ENCODE measurements around the gene CRB1. TPM values are rescaled to one million over a fixed set of nuclear protein-coding genes. Genes with fewer than 3 reads are reported as not detected.

CRB1 gene
- total RNA-seq, 4 donors from 2014 or later = not detected

GRCh38 chr1:197254866-197255265 is 13.2 kb upstream of the CRB1 start:
- no peaks in the 10 kb centered on the region for H3K27me3 ChIP-seq
- DNase-seq = no peak
- H3K27ac ChIP-seq = no peak overlapping the region
- no peaks in the 10 kb centered on the region for H3K36me3 ChIP-seq
- no peaks in the 10 kb centered on the region for H3K4me1 ChIP-seq
- H3K9me3 ChIP-seq = no peaks in the 10 kb centered on the region
- H3K4me3 ChIP-seq = no peak overlapping the region
- TF ChIP-seq POLR2A (IDR thresholded peaks at IDR 0.05) (no peak), CTCF (IDR thresholded peaks at IDR 0.05) (no peak)

- DNase-seq = no peak
- Histone ChIP-seq H3K9me3 (no peaks in the 10 kb centered on the region), H3K27me3 (no peaks in the 10 kb centered on the region), H3K4me3 (no peak overlapping the region), H3K27ac (no peak overlapping the region), H3K36me3 (no peaks in the 10 kb centered on the region), H3K4me1 (no peaks in the 10 kb centered on the region)
- TF ChIP-seq CTCF (IDR thresholded peaks at IDR 0.05) (no peak), POLR2A (IDR thresholded peaks at IDR 0.05) (no peak)
These were observed 3.0 kb upstream of the CRB1 start for GRCh38 chr1:197264936-197265567.

- Histone ChIP-seq H3K9me3 (no peaks in the 10 kb centered on the region), H3K27me3 (no peaks in the 10 kb centered on the region), H3K4me1 (no peaks in the 10 kb centered on the region), H3K27ac (no peak overlapping the region), H3K4me3 (no peak overlapping the region), H3K36me3 (no peaks in the 10 kb centered on the region)
- DNase-seq = no peak
- no peak for TF ChIP-seq CTCF (IDR thresholded peaks at IDR 0.05)
These were observed 1.0 kb downstream of the CRB1 start for GRCh38 chr1:197269053-197269452.

- no peak for TF ChIP-seq CTCF (IDR thresholded peaks at IDR 0.05)
- no peak for TF ChIP-seq POLR2A (IDR thresholded peaks at IDR 0.05)
- no peaks in the 10 kb centered on the region for H3K9me3 ChIP-seq
- no peaks in the 10 kb centered on the region for H3K4me1 ChIP-seq
- no peaks in the 10 kb centered on the region for H3K36me3 ChIP-seq
- H3K4me3 ChIP-seq = no peak overlapping the region
- H3K27ac ChIP-seq = no peak overlapping the region
- H3K27me3 ChIP-seq = no peaks in the 10 kb centered on the region
- DNase-seq = no peak
These were observed 4.7 kb downstream of the CRB1 start for GRCh38 chr1:197272791-197273190.

GRCh38 chr1:197277166-197277565 is 9.1 kb downstream of the CRB1 start:
- H3K27ac ChIP-seq = no peak overlapping the region
- TF ChIP-seq CTCF (IDR thresholded peaks at IDR 0.05) (no peak), POLR2A (IDR thresholded peaks at IDR 0.05) (no peak)
- no peak for DNase-seq

GRCh38 chr1:197284325-197284724 is 16.3 kb downstream of the CRB1 start:
- no peak for TF ChIP-seq CTCF (IDR thresholded peaks at IDR 0.05)
- no peak for TF ChIP-seq POLR2A (IDR thresholded peaks at IDR 0.05)
- Histone ChIP-seq H3K27me3 (no peaks in the 10 kb centered on the region), H3K9me3 (no peaks in the 10 kb centered on the region), H3K4me1 (no peaks in the 10 kb centered on the region), H3K27ac (no peak overlapping the region), H3K36me3 (no peaks in the 10 kb centered on the region), H3K4me3 (no peak overlapping the region)
- DNase-seq = no peak

More at GRCh38 chr1:197277166-197277565, 9.1 kb downstream of the CRB1 start:
- H3K27me3 ChIP-seq = no peaks in the 10 kb centered on the region
- no peaks in the 10 kb centered on the region for H3K36me3 ChIP-seq
- no peak overlapping the region for H3K4me3 ChIP-seq
- no peaks in the 10 kb centered on the region for H3K9me3 ChIP-seq
- no peaks in the 10 kb centered on the region for H3K4me1 ChIP-seq
